HG02938 (cell line): ENCODE results near the gene NSD1.

Experiments used
- ATAC-seq: cut with Tn5 transposase; IDR thresholded peaks from one replicate; pipeline ENCODE4 v1.9.1; 2021; ENCODE audit warnings: mild to moderate bottlenecking, moderate library complexity; ENCODE audit not compliant: unreplicated experiment

NSD1 gene

DNA sequence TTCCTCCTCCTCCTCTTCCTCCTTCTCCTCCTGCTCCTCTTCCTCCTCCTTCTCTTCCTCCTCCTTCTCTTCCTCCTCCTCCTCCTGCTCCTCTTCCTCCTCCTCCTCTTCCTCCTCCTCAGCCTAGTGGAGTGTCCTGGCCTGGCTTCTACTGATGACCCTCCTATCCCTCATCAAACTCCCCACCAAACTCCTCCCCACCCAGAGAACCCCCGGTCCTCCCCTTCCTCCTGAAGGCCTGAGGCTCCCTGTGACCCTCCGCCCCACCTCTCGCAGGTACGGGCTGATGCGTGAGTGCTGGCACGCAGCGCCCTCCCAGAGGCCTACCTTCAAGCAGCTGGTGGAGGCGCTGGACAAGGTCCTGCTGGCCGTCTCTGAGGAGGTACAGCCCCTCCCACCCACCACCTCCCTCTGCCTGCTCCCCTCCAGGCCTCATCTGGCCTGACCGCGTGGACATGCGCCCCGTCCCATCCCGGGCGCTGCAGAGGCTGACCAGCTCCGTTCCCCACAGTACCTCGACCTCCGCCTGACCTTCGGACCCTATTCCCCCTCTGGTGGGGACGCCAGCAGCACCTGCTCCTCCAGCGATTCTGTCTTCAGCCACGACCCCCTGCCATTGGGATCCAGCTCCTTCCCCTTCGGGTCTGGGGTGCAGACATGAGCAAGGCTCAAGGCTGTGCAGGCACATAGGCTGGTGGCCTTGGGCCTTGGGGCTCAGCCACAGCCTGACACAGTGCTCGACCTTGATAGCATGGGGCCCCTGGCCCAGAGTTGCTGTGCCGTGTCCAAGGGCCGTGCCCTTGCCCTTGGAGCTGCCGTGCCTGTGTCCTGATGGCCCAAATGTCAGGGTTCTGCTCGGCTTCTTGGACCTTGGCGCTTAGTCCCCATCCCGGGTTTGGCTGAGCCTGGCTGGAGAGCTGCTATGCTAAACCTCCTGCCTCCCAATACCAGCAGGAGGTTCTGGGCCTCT is 36.3 kb upstream of the NSD1 start:
- no peak for ATAC-seq

GRCh38 chr5:177098120-177098469 is 35.5 kb upstream of the NSD1 start:
- ATAC-seq = no peak

- ATAC-seq = no peak
Measured at GRCh38 chr5:177098470-177099141, 35.0 kb upstream of the NSD1 start.

GRCh38 chr5:177099422-177100093 is 34.0 kb upstream of the NSD1 start:
- no peak for ATAC-seq

GRCh38 chr5:177100714-177101121 is 32.9 kb upstream of the NSD1 start:
- no peak for ATAC-seq

- no peak for ATAC-seq
Measured at GRCh38 chr5:177103523-177104253, 29.9 kb upstream of the NSD1 start.

- no peak for ATAC-seq
Measured at GRCh38 chr5:177105691-177106476, 27.7 kb upstream of the NSD1 start.

- ATAC-seq = no peak
Measured at GRCh38 chr5:177107159-177107558, 26.4 kb upstream of the NSD1 start.

DNA sequence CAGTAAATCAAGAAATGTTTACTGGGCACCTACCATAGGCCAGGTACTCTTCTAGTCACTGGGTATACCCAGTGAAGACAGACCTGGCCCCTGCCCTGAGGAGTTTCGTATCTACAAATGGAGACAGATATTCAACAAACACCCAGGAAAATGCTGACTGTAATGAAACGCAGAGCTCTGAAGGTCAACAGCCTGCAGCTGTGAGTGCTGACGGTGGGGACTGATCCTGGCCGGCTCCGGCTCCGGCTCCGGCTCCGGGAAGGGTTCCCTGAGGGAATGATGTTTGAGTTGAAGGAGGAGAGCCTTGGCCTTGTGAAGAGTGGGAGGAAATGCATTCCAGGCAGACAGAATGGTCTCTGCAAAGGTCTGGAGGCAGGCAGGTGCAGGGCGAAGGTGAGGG is 23.8 kb upstream of the NSD1 start:
- no peak for ATAC-seq

GRCh38 chr5:177111720-177112394 is 21.7 kb upstream of the NSD1 start:
- no peak for ATAC-seq

- no peak for ATAC-seq
Measured at GRCh38 chr5:177112589-177113220, 20.9 kb upstream of the NSD1 start.

- peak; percentile 47 for ATAC-seq
Measured at GRCh38 chr5:177113566-177114424, 19.8 kb upstream of the NSD1 start.

DNA sequence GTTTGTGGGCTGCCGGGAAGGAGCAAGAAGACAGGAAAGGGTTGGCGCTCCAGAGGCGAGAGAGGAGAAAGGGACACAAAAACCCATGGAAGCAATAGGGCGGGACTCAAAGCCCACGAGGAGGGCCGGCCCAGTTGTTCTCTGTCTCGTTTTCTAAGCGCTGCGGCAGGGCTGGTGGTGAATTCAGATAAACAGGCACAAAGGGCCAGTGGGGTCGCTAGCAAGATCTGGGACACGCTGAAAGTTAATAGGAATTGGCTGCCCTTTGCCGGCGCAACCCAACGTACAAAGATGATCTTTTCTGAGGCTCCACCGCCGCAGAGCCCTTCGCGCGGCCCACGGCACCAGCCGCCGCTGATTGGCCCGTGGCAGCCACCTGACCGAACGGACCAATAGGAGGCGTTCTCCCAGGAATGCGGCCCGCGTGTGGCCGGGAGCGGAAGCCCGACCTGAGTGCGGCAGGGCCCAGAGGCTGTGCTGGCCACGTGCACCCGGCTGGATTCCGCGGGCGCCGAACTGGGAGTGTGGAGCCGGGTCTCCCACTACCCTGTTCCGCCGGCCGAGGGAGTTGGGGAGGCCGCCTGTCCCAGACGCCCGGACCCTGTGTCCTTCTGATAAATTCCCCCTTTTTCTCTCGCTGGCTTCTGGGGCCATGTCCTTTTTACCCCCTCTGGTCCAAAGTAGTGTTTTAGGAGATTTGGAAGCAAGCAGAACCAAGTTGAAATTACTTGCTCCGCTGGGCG is 16.8 kb upstream of the NSD1 start:
- no peak for ATAC-seq

DNA sequence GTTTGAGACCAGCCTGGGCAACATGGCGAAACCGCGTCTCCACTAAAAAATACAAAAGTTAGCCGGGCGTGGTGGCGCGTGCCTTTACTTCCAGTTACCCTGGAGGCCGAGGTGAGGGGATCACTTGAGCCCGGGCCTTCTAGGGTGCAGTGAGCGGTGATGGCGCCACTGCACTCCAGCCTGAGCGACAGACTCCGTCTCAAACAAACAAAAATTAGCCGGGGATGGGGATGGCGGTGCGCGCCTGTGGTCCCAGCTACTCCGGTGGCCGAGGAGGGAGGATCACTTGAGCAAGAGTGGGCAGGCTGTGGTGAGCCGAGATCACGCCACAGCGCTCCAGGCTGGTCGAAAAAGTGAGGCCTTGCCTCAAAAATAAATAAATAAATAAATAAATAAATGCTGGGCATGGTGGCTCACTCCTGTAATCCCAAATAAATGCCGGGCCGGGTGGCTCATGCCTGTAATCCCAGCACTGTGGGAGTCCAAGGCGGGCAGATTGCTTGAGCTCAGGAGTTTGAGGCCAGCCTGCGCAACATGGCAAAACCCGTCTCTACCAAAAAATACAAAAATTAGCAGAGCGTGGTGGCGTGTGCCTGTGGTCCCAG is 16.0 kb upstream of the NSD1 start:
- ATAC-seq = no peak

DNA sequence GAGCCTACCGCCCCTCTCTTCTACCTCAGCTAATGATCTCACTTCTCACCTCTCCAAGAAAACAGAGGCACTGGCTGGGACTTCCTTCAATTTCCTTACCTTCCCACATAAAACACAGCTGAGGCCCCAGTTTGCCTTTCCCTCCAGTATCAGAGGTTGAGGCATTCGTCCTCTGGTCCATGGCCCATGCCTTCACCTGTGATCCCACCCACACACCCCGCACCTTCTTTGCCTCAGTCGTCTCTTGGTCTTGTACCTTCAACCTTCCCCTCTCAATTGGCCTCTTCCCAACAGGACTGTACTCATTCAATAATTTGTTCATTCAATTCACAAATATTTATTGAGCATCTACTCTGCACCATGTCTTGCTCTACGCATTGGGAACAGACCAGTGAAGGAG is 11.0 kb upstream of the NSD1 start:
- no peak for ATAC-seq

DNA sequence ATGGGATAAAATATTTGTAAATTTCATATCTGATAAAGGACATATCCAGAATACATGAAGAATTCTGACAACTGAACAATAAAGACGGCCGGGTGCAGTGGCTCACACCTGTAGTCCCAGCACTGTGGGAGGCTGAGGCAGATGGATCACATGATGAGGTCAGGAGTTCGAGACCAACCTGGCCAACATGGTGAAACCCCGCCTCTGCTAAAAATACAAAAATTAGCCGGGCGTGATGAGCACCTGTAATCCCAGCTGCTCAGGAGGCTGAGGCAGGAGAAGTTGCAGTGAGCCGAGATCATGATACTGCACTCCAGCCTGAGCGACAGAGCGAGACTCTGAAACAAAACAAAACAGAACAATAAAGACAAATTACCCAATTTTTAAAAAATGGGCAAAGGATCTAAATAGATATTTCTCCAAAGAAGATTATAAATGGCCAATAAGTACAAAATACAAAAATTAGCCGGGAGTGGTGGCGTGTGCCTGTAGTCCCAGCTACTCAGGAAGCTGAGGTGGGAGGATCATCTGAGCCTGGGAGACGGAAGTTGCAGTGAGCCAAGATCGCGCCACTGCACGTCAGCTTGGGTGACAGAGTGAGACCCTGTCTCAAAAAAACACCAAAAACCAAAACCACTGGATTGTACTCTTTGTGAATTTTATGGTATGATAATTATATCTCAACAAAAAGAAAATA is 9.6 kb upstream of the NSD1 start:
- ATAC-seq = no peak
